CD4-positive, alpha-beta T cell (primary cell): ENCODE data around the gene ETF1. TPM values are rescaled to one million over a fixed set of nuclear protein-coding genes. Genes with fewer than 3 reads are reported as not detected.
A peak's percentile ranks its signal among the peaks of the same experiment; 100 is the strongest.

Experiments
- ATAC-seq: fragments of 200-7000 bp; cut with Tn5 transposase; one replicate; pipeline ENCODE4 v1.10.0; 2022; ENCODE audit warnings: mild to moderate bottlenecking; ENCODE audit not compliant: poor library complexity
- CTCF ChIA-PET: fragments of 350-600 bp; sonication (Branson Sonifier 250); formaldehyde crosslinking; loops from one replicate; lab custom pipeline; 2021; ENCODE audit warnings: antibody characterized with exemption, inconsistent platforms; lab: Charles Lee
- POLR2A ChIA-PET: fragments of 350-600 bp; sonication (Branson Sonifier 250); formaldehyde crosslinking; loops from one replicate; lab custom pipeline; 2021; ENCODE audit warnings: antibody characterized with exemption, inconsistent platforms; lab: Charles Lee
- DNase-seq, 14 experiments: peaks; one replicate each; pipeline ENCODE4 v3.0.0-alpha.2; 2013 to 2020; ENCODE audit warnings: mixed read lengths in 2 of 14
- H3K27ac ChIP-seq, 2 donors: one replicate each; pipeline versions ENCODE4 v1.5.1 to v1.7.0; 2013; ENCODE audit warnings: low read length in 2 of 2, low read depth in 1 of 2, mild to moderate bottlenecking in 1 of 2
- H3K27me3 ChIP-seq, 2 experiments: 1 replicate in 1 of 2; 2 replicates in 1 of 2; pipeline versions ENCODE4 v1.6.1 to v1.7.0; 2013; ENCODE audit warnings: low read length in 2 of 2, control low read depth in 1 of 2, mild to moderate bottlenecking in 1 of 2, moderate library complexity in 1 of 2; ENCODE audit not compliant: insufficient read depth in 2 of 2, control insufficient read depth in 1 of 2
- H3K36me3 ChIP-seq: one replicate; pipeline ENCODE4 v1.6.1; 2013; ENCODE audit warnings: low read length, control low read depth; ENCODE audit not compliant: insufficient read depth
- H3K4me1 ChIP-seq: one replicate; pipeline ENCODE4 v1.6.1; 2013; ENCODE audit warnings: low read length, control low read depth; ENCODE audit not compliant: insufficient read depth
- H3K4me3 ChIP-seq: one replicate; pipeline ENCODE4 v1.5.1; 2013; ENCODE audit warnings: mild to moderate bottlenecking, low read length, moderate library complexity
- H3K9me3 ChIP-seq, 2 experiments: 1 replicate in 1 of 2; 2 replicates in 1 of 2; pipeline versions ENCODE4 v1.6.1 to v1.7.0; 2013; ENCODE audit warnings: low read length in 2 of 2, mild to moderate bottlenecking in 2 of 2, control low read depth in 1 of 2, moderate library complexity in 1 of 2; ENCODE audit not compliant: control insufficient read depth in 1 of 2, insufficient read depth in 1 of 2
- H3K27ac Mint-ChIP-seq: one replicate; pipeline ENCODE4 v1.8.0; 2020; ENCODE audit warnings: mixed read lengths
- H3K27me3 Mint-ChIP-seq: one replicate; pipeline ENCODE4 v1.8.0; 2021; ENCODE audit warnings: mixed read lengths
- H3K36me3 Mint-ChIP-seq: one replicate; pipeline ENCODE4 v1.8.0; 2021; ENCODE audit warnings: low read depth, mixed read lengths
- H3K4me1 Mint-ChIP-seq: one replicate; pipeline ENCODE4 v1.8.0; 2021; ENCODE audit warnings: low read depth, mixed read lengths
- H3K4me3 Mint-ChIP-seq: one replicate; pipeline ENCODE4 v1.8.0; 2020; ENCODE audit warnings: mild to moderate bottlenecking, mixed read lengths
- H3K9me3 Mint-ChIP-seq: one replicate; pipeline ENCODE4 v1.8.0; 2020; ENCODE audit warnings: mixed read lengths
- CTCF ChIP-seq: fragments of 200-600 bp; IDR thresholded peaks from one replicate; pipeline ENCODE4 v1.8.0; 2022; ENCODE audit warnings: antibody characterized with exemption, mild to moderate bottlenecking
- intact Hi-C, 2 experiments: fragments of 100-400 bp; cut with DNase I in 1 of 2; cut with micrococcal nuclease in 1 of 2; formaldehyde crosslinking; loops; one replicate each; pipeline versions ENCODE4 v1.15.1 to v1.9.0; 2023 to 2025; cut with DNase I, micrococcal nuclease
- total RNA-seq, 174 experiments: library from RNA in 2 of 174; stranded (reverse) in 2 of 174; gene quantifications; one replicate each; pipeline ENCODE4 v1.2.3 and lab custom pipeline; 2021 to 2026

The ETF1 gene
- total RNA-seq, 2 experiments from 2014 or later, result 178 to 187 TPM

GRCh38 chr5:138554143-138554542, 11.1 kb upstream of the ETF1 start:
- Histone ChIP-seq H3K4me3 (no peak overlapping the region), H3K9me3 (no peaks in the 10 kb centered on the region), H3K27me3 (no peaks in the 10 kb centered on the region), H3K27ac (no peak overlapping the region), H3K36me3 (peaks cover 57% of the 10 kb centered on the region), H3K4me1 (no peaks in the 10 kb centered on the region)
- H3K4me3 Mint-ChIP-seq, result no peak overlapping the region
- peak overlapping the region; percentile 42 for H3K27ac Mint-ChIP-seq
- peaks cover 66% of the 10 kb centered on the region for H3K36me3 Mint-ChIP-seq
- DNase-seq (no peak), ATAC-seq (no peak)
- H3K9me3 Mint-ChIP-seq, result no peaks in the 10 kb centered on the region
- H3K27me3 Mint-ChIP-seq, result no peaks in the 10 kb centered on the region
- ChIA-PET POLR2A (interaction anchor here (3.0 kb wide), 1 partner anchor 11 kb away, joined by 18 read pairs; the partner anchor contains the start of gene ETF1), CTCF (no interaction called here)
- peaks cover 16% of the 10 kb centered on the region for H3K4me1 Mint-ChIP-seq
- no peak for TF ChIP-seq CTCF
- intact Hi-C loops, result no loop called here

- Histone ChIP-seq H3K4me1 (no peaks in the 10 kb centered on the region), H3K27ac (no peak overlapping the region), H3K36me3 (peaks cover 52% of the 10 kb centered on the region), H3K9me3 (no peaks in the 10 kb centered on the region), H3K27me3 (no peaks in the 10 kb centered on the region), H3K4me3 (no peak overlapping the region)
- no peaks in the 10 kb centered on the region for H3K27me3 Mint-ChIP-seq
- H3K4me3 Mint-ChIP-seq, result no peak overlapping the region
- ATAC-seq (no peak), DNase-seq (no peak)
- ChIA-PET POLR2A (interaction anchor here (2.6 to 3.0 kb wide), 2 partner anchors 10 to 22 kb away, joined by 7 to 18 read pairs; partner anchors contain the start of genes ETF1 and HSPA9), CTCF (interaction anchor here (0.8 kb wide), 1 partner anchor 202 kb away, joined by 4 read pairs; no protein-coding TSS in a partner anchor)
- no peak for TF ChIP-seq CTCF
- no peaks in the 10 kb centered on the region for H3K9me3 Mint-ChIP-seq
- peaks cover 17% of the 10 kb centered on the region for H3K4me1 Mint-ChIP-seq
- intact Hi-C loops, result no loop called here
- H3K27ac Mint-ChIP-seq, result peak overlapping the region; percentile 42
- peaks cover 63% of the 10 kb centered on the region for H3K36me3 Mint-ChIP-seq
These were observed 10.5 kb upstream of the ETF1 start for GRCh38 chr5:138553437-138554095.

- ChIA-PET CTCF (no interaction called here), POLR2A (interaction anchor here (2.6 to 3.0 kb wide), 2 partner anchors 9 to 23 kb away, joined by 7 to 18 read pairs; partner anchors contain the start of genes ETF1 and HSPA9)
- H3K9me3 Mint-ChIP-seq, result no peaks in the 10 kb centered on the region
- H3K4me3 ChIP-seq, result no peak overlapping the region
- no peak for ATAC-seq
- peaks cover 44% of the 10 kb centered on the region for H3K36me3 ChIP-seq
- H3K27me3 Mint-ChIP-seq, result no peaks in the 10 kb centered on the region
- TF ChIP-seq CTCF, result no peak
- H3K36me3 Mint-ChIP-seq, result peaks cover 61% of the 10 kb centered on the region
- H3K27me3 ChIP-seq, result no peaks in the 10 kb centered on the region
- peaks cover 8% of the 10 kb centered on the region for H3K4me1 ChIP-seq
- H3K4me3 Mint-ChIP-seq, result no peak overlapping the region
- peak overlapping the region in 1 of 2 donors; percentile 10 for H3K27ac ChIP-seq
- peaks cover 26% of the 10 kb centered on the region for H3K4me1 Mint-ChIP-seq
- no peaks in the 10 kb centered on the region for H3K9me3 ChIP-seq
- intact Hi-C loops, result no loop called here
- DNase-seq, result no peak
- no peak overlapping the region for H3K27ac Mint-ChIP-seq
These were observed 9.6 kb upstream of the ETF1 start for GRCh38 chr5:138552657-138553056.
